CD14-positive monocyte (primary cell): ENCODE data around the gene PROZ. TPM values are rescaled to one million over a fixed set of nuclear protein-coding genes. Genes with fewer than 3 reads are reported as not detected.

Experiments
- DNase-seq, 3 donors: peaks; one replicate each; pipeline ENCODE4 v3.0.0-alpha.2; 2011 to 2022
- H2AFZ ChIP-seq: 2 replicates; pipeline ENCODE4 v1.6.0; 2012; ENCODE audit warnings: mild to moderate bottlenecking, low read depth, low read length, inconsistent platforms; ENCODE audit not compliant: insufficient read depth, poor library complexity, severe bottlenecking
- H3K27ac ChIP-seq, 2 donors: 1 replicate in 1 of 2; 2 replicates in 1 of 2; pipeline ENCODE4 v1.5.1; 2012 to 2013; ENCODE audit warnings: low read length in 2 of 2, control low read depth in 1 of 2, inconsistent platforms in 1 of 2, low read depth in 1 of 2, mild to moderate bottlenecking in 1 of 2
- H3K27me3 ChIP-seq, 2 donors: one replicate each; pipeline versions ENCODE4 v1.6.0 to v1.6.1; 2011 to 2013; ENCODE audit warnings: low read length in 2 of 2; ENCODE audit not compliant: control insufficient read depth in 2 of 2, insufficient read depth in 2 of 2
- H3K36me3 ChIP-seq, 2 donors: replicated peaks in 1 of 2; 1 replicate in 1 of 2; 2 replicates in 1 of 2; pipeline versions ENCODE4 v1.5.1 to v1.6.1; 2012 to 2013; ENCODE audit warnings: low read length in 2 of 2, control low read depth in 1 of 2, inconsistent platforms in 1 of 2, mild to moderate bottlenecking in 1 of 2; ENCODE audit not compliant: insufficient read depth in 2 of 2, control insufficient read depth in 1 of 2
- H3K4me1 ChIP-seq, 2 donors: 1 replicate in 1 of 2; 2 replicates in 1 of 2; pipeline versions ENCODE4 v1.5.1 to v1.6.1; 2012 to 2013; ENCODE audit warnings: low read length in 2 of 2, control low read depth in 1 of 2, inconsistent platforms in 1 of 2, mild to moderate bottlenecking in 1 of 2, moderate library complexity in 1 of 2; ENCODE audit not compliant: insufficient read depth in 2 of 2, control insufficient read depth in 1 of 2
- H3K4me2 ChIP-seq: replicated peaks from 2 replicates; pipeline ENCODE3; 2012; ENCODE audit warnings: low read length, moderate library complexity, mild to moderate bottlenecking; ENCODE audit not compliant: poor library complexity, severe bottlenecking; ENCODE audit errors: extremely low read depth
- H3K4me3 ChIP-seq, 3 experiments: fragments of 200-600 bp in 1 of 3; sonication (generic) in 1 of 3; replicated peaks in 1 of 3; 1 replicate in 2 of 3; 2 replicates in 1 of 3; pipeline ENCODE4 v1.5.1; 2011 to 2013; ENCODE audit warnings: low read length in 3 of 3, mild to moderate bottlenecking in 3 of 3, control low read depth in 2 of 3, low read depth in 2 of 3, inconsistent platforms in 1 of 3, moderate library complexity in 1 of 3
- H3K79me2 ChIP-seq: 2 replicates; pipeline ENCODE4 v1.6.0; 2012; ENCODE audit warnings: mild to moderate bottlenecking, control low read depth, inconsistent platforms, low read length, moderate library complexity; ENCODE audit not compliant: insufficient read depth
- H3K9ac ChIP-seq: 2 replicates; pipeline ENCODE4 v1.6.0; 2017; ENCODE audit warnings: low read length, mild to moderate bottlenecking; ENCODE audit not compliant: insufficient read depth, poor library complexity, severe bottlenecking
- H3K9me3 ChIP-seq, 2 donors: replicated peaks in 1 of 2; 1 replicate in 1 of 2; 2 replicates in 1 of 2; pipeline versions ENCODE4 v1.5.1 to v1.6.1; 2012 to 2013; ENCODE audit warnings: low read length in 2 of 2, control low read depth in 1 of 2; ENCODE audit not compliant: control insufficient read depth in 1 of 2, insufficient read depth in 1 of 2
- H4K20me1 ChIP-seq: 2 replicates; pipeline ENCODE4 v1.6.0; 2012; ENCODE audit warnings: mild to moderate bottlenecking, low read length, control low read depth, moderate library complexity; ENCODE audit not compliant: insufficient read depth
- H3K27ac Mint-ChIP-seq, 7 donors: one replicate each; pipeline ENCODE4 v1.8.0; 2020; ENCODE audit warnings: mild to moderate bottlenecking in 7 of 7, mixed read lengths in 7 of 7, moderate library complexity in 6 of 7, inconsistent platforms in 2 of 7
- H3K27me3 Mint-ChIP-seq, 3 donors: one replicate each; pipeline ENCODE4 v1.8.0; 2021 to 2022; ENCODE audit warnings: low read depth in 3 of 3, mild to moderate bottlenecking in 3 of 3, mixed read lengths in 3 of 3, moderate library complexity in 3 of 3, inconsistent platforms in 1 of 3
- H3K36me3 Mint-ChIP-seq, 2 donors: one replicate each; pipeline ENCODE4 v1.8.0; 2020; ENCODE audit warnings: mixed read lengths in 2 of 2, inconsistent platforms in 1 of 2, mild to moderate bottlenecking in 1 of 2
- H3K4me1 Mint-ChIP-seq: one replicate; pipeline ENCODE4 v1.8.0; 2020; ENCODE audit warnings: mild to moderate bottlenecking, mixed read lengths
- H3K4me3 Mint-ChIP-seq, 2 donors: one replicate each; pipeline ENCODE4 v1.8.0; 2020; ENCODE audit warnings: mild to moderate bottlenecking in 2 of 2, mixed read lengths in 2 of 2, moderate library complexity in 1 of 2
- H3K9me3 Mint-ChIP-seq, 7 donors: one replicate each; pipeline ENCODE4 v1.8.0; 2020 to 2022; ENCODE audit warnings: mixed read lengths in 7 of 7, mild to moderate bottlenecking in 6 of 7, moderate library complexity in 6 of 7, inconsistent platforms in 2 of 7
- CTCF ChIP-seq: fragments of 200-600 bp; IDR thresholded peaks from one replicate; pipeline ENCODE4 v1.8.0; 2022; ENCODE audit warnings: antibody characterized with exemption, mild to moderate bottlenecking
- WGBS: methylation state at CpG from one replicate; pipeline ENCODE4 v1.1.5; 2013; ENCODE audit warnings: missing lambda C conversion rate; ENCODE audit not compliant: insufficient coverage; 5-methylcytosine and 5-hydroxymethylcytosine counted together
- intact Hi-C, 2 donors: fragments of 100-400 bp; cut with micrococcal nuclease; formaldehyde crosslinking; loops; one replicate each; pipeline versions ENCODE4 v1.15.0 to v1.15.1; 2023
- polyA plus RNA-seq, 3 donors: library from polyadenylated mRNA; depleted of rRNA in 1 of 3; unstranded in 2 of 3; stranded (reverse) in 1 of 3; fragments of 300-500 nt in 2 of 3; fragments of >200 nt in 1 of 3; fragmentation: Illumina TruSeq in 2 of 3; gene quantifications; 1 replicate in 2 of 3; 2 replicates in 1 of 3; pipeline ENCODE4 v1.2.3, GENCODE V29; 2012 to 2021

Gene PROZ
- polyA plus RNA-seq, 3 donors = not detected

GRCh38 chr13:113135281-113135760 is 23.1 kb upstream of the PROZ start:
- H3K4me1 ChIP-seq = no peaks in the 10 kb centered on the region
- no peaks in the 10 kb centered on the region for H3K36me3 ChIP-seq
- H3K27ac ChIP-seq = no peak overlapping the region
- H3K9me3 ChIP-seq = no peaks in the 10 kb centered on the region
- Mint-ChIP-seq H3K27ac (no peak overlapping the region), H3K4me3 (no peak overlapping the region), H3K36me3 (no peaks in the 10 kb centered on the region), H3K27me3 (peaks cover 9 to 37% (median 24%) of the 10 kb centered on the region in 3 donors), H3K9me3 (peaks cover 0 to 8% (median 4%) of the 10 kb centered on the region in 7 donors), H3K4me1 (peaks cover 2% of the 10 kb centered on the region)
- intact Hi-C loops = no loop called here
- H2AFZ ChIP-seq = no peak overlapping the region
- H3K4me2 ChIP-seq = no peak overlapping the region
- H4K20me1 ChIP-seq = no peaks in the 10 kb centered on the region
- TF ChIP-seq CTCF = no peak
- no CpG with 5 or more reads among the region's 2 CpGs for WGBS
- DNase-seq = no peak
- H3K4me3 ChIP-seq = no peak overlapping the region
- peaks cover 9 to 34% of the 10 kb centered on the region in 2 donors for H3K27me3 ChIP-seq
- H3K79me2 ChIP-seq = no peaks in the 10 kb centered on the region
- H3K9ac ChIP-seq = no peak overlapping the region

GRCh38 chr13:113137691-113138298 is 20.7 kb upstream of the PROZ start:
- intact Hi-C loops = no loop called here
- peaks cover 0 to 6% (median 4%) of the 10 kb centered on the region in 7 donors for H3K9me3 Mint-ChIP-seq

More at GRCh38 chr13:113137691-113138298, 20.7 kb upstream of the PROZ start:
- WGBS = 95% methylated on average over 9 of the region's 11 CpGs
- Histone ChIP-seq H3K4me1 (no peaks in the 10 kb centered on the region), H3K79me2 (no peaks in the 10 kb centered on the region), H3K36me3 (no peaks in the 10 kb centered on the region), H3K9me3 (no peaks in the 10 kb centered on the region), H2AFZ (no peak overlapping the region), H4K20me1 (no peaks in the 10 kb centered on the region), H3K27ac (no peak overlapping the region), H3K4me3 (no peak overlapping the region), H3K27me3 (peaks cover 0 to 13% of the 10 kb centered on the region in 2 donors), H3K9ac (no peak overlapping the region), H3K4me2 (no peak overlapping the region)
- H3K4me3 Mint-ChIP-seq = no peak overlapping the region
- DNase-seq = no peak
- H3K27me3 Mint-ChIP-seq = peaks cover 5 to 22% (median 13%) of the 10 kb centered on the region in 3 donors
- no peaks in the 10 kb centered on the region for H3K36me3 Mint-ChIP-seq
- no peak for TF ChIP-seq CTCF
- peaks cover 2% of the 10 kb centered on the region for H3K4me1 Mint-ChIP-seq
- H3K27ac Mint-ChIP-seq = no peak overlapping the region
